Ovary (tissue), 3 donors: ENCODE results near the gene CEACAM8.
"Not testable (repeated sequence)": the region's sequence is repeated elsewhere in the genome, so short reads cannot be mapped to it uniquely, and the experiment has no call there.

Source experiments
- CTCF ChIP-seq, 3 donors: fragments of 450-650 bp in 2 of 3; fragments of 200-600 bp in 1 of 3; IDR thresholded peaks; one replicate each; pipeline versions ENCODE4 v1.5.1 to v1.8.0; 2016 to 2022; ENCODE audit warnings: antibody characterized with exemption in 3 of 3, mild to moderate bottlenecking in 1 of 3
- POLR2A ChIP-seq: fragments of 450-650 bp; IDR thresholded peaks from one replicate; pipeline ENCODE4 v1.6.1; 2017; ENCODE audit warnings: antibody characterized with exemption, mild to moderate bottlenecking, moderate library complexity
- donor health status: DM: no; HTN: no; CAD: no.

GRCh38 chr19:42549067-42549466, 45.7 kb downstream of the CEACAM8 start:
- not testable (repeated sequence) for TF ChIP-seq POLR2A; CTCF (IDR thresholded peaks at IDR 0.05)
